Left renal pelvis (tissue), 4 donors: ENCODE data around the gene RARA. TPM values are rescaled to one million over a fixed set of nuclear protein-coding genes. Genes with fewer than 3 reads are reported as not detected.

Source experiments
- polyA plus RNA-seq, 4 donors: library from polyadenylated mRNA; unstranded; fragments of 120-200 nt; gene quantifications; one replicate each; pipeline ENCODE4 v1.2.1, GENCODE V29; 2013; ENCODE audit not compliant: insufficient read length in 4 of 4

RARA gene
- polyA plus RNA-seq, 4 donors: 35.2 to 60.5 (median 38.6) TPM

Other genes starting within 250 kb of the RARA start
- 10 to 100 TPM; 47.8 to 83.6 (median 52.8) TPM for gene THRA, start 246.2 kb upstream of the RARA start, polyA plus RNA-seq
- gene NR1D1, start 208.6 kb upstream of the RARA start, polyA plus RNA-seq: 1 to 10 TPM; 3.1 to 5.5 (median 4.2) TPM
- gene MSL1, start 187.2 kb upstream of the RARA start, polyA plus RNA-seq: 100 to 1,000 TPM; 166 to 177 (median 173) TPM
- gene CASC3, start 168.6 kb upstream of the RARA start, polyA plus RNA-seq: 100 to 1,000 TPM in 2 of 4 donors, 10 to 100 TPM in 2; 85.9 to 115 (median 102) TPM
- 10 to 100 TPM in 2 of 4 donors, 1 to 10 TPM in 2; 6.1 to 14.4 (median 10.0) TPM for gene RAPGEFL1, start 131.7 kb upstream of the RARA start, polyA plus RNA-seq
- gene WIPF2, start 89.9 kb upstream of the RARA start, polyA plus RNA-seq: 10 to 100 TPM; 19.8 to 32.2 (median 29.9) TPM
- gene CDC6, start 21.3 kb upstream of the RARA start, polyA plus RNA-seq: 10 to 100 TPM; 15.3 to 26.8 (median 22.4) TPM
- not detected for gene GJD3, start 55.6 kb downstream of the RARA start, polyA plus RNA-seq
- 100 to 1,000 TPM; 162 to 190 (median 179) TPM for gene TOP2A, start 108.7 kb downstream of the RARA start, polyA plus RNA-seq
- gene IGFBP4, start 134.3 kb downstream of the RARA start, polyA plus RNA-seq: 100 to 1,000 TPM; 297 to 669 (median 378) TPM
- gene TNS4, start 192.4 kb downstream of the RARA start, polyA plus RNA-seq: under 1 TPM; 0.06 to 0.26 (median 0.19) TPM